ENCODE measurements around the gene MC2R. TPM values are rescaled to one million over a fixed set of nuclear protein-coding genes. Genes with fewer than 3 reads are reported as not detected.

MC2R gene
- polyA plus RNA-seq, 1 donor from 2014 or later = not detected

- TF ChIP-seq RAD21 (conservative IDR thresholded peaks at IDR 0.05) = no peak
- TF ChIP-seq CTCF (IDR thresholded peaks at IDR 0.05; ENCODE audit: poor library complexity, severe bottlenecking) = no peak
- TF ChIP-seq TAF1 (IDR thresholded peaks at IDR 0.05; ENCODE audit: low read depth) = no peak
- no peak for TF ChIP-seq EZH2 (IDR thresholded peaks at IDR 0.05; ENCODE audit: borderline replicate concordance, insufficient read depth, low read length, poor library complexity, severe bottlenecking)
- no peak for TF ChIP-seq REST (IDR thresholded peaks at IDR 0.05; ENCODE audit: borderline replicate concordance)
- no peak for TF ChIP-seq MXI1 (conservative IDR thresholded peaks at IDR 0.05; ENCODE audit: poor library complexity, severe bottlenecking)
- TF ChIP-seq EP300 (conservative IDR thresholded peaks at IDR 0.05; ENCODE audit: poor library complexity, severe bottlenecking) = no peak
- TF ChIP-seq SMC3 (conservative IDR thresholded peaks at IDR 0.05; ENCODE audit: poor library complexity) = no peak
- TF ChIP-seq POLR2AphosphoS5 (IDR thresholded peaks at IDR 0.05) = no peak
Measured at GRCh38 chr18:13849791-13850190, 65.5 kb downstream of the MC2R start.

GRCh38 chr18:13836559-13836958, 78.8 kb downstream of the MC2R start:
- Histone ChIP-seq H3K9ac (ENCODE audit: low read length) (no peak overlapping the region), H3K27me3 (ENCODE audit: insufficient read depth, low read depth, low read length) (no peaks in the 10 kb centered on the region), H2AFZ (ENCODE audit: low read depth, low read length) (no peak overlapping the region), H3K9me3 (ENCODE audit: low read length) (no peaks in the 10 kb centered on the region), H3K27ac (ENCODE audit: low read length) (no peak overlapping the region), H3F3A (ENCODE audit: insufficient read depth, low read length, poor library complexity, severe bottlenecking) (no peaks in the 10 kb centered on the region), H4K20me1 (ENCODE audit: insufficient read depth) (no peaks in the 10 kb centered on the region), H3K36me3 (ENCODE audit: insufficient read depth, low read length) (no peaks in the 10 kb centered on the region), H3K4me3 (ENCODE audit: low read length) (no peak overlapping the region), H3K4me2 (ENCODE audit: low read length) (no peak overlapping the region), H3K79me2 (replicated peaks; ENCODE audit: insufficient read depth, low read length) (no peaks in the 10 kb centered on the region), H3K9me2 (ENCODE audit: insufficient read depth, low read length) (no peaks in the 10 kb centered on the region)
- TF ChIP-seq MXI1 (conservative IDR thresholded peaks at IDR 0.05; ENCODE audit: poor library complexity, severe bottlenecking) (no peak), CTCF (IDR thresholded peaks at IDR 0.05; ENCODE audit: poor library complexity, severe bottlenecking) (no peak), REST (IDR thresholded peaks at IDR 0.05; ENCODE audit: borderline replicate concordance) (no peak), RAD21 (conservative IDR thresholded peaks at IDR 0.05) (no peak)

More at GRCh38 chr18:13849791-13850190, 65.5 kb downstream of the MC2R start:
- H3K9me2 ChIP-seq (ENCODE audit: insufficient read depth, low read length) = no peaks in the 10 kb centered on the region
- no peaks in the 10 kb centered on the region for H3K79me2 ChIP-seq (replicated peaks; ENCODE audit: insufficient read depth, low read length)
- H3K36me3 ChIP-seq (ENCODE audit: insufficient read depth, low read length) = no peaks in the 10 kb centered on the region
- H4K20me1 ChIP-seq (ENCODE audit: insufficient read depth) = no peaks in the 10 kb centered on the region
- H2AFZ ChIP-seq (ENCODE audit: low read depth, low read length) = no peak overlapping the region
- no peak overlapping the region for H3K4me2 ChIP-seq (ENCODE audit: low read length)
- peaks cover 6% of the 10 kb centered on the region for H3K9me3 ChIP-seq (ENCODE audit: low read length)
- H3K4me3 ChIP-seq (ENCODE audit: low read length) = no peak overlapping the region
- H3F3A ChIP-seq (ENCODE audit: insufficient read depth, low read length, poor library complexity, severe bottlenecking) = no peaks in the 10 kb centered on the region
- H3K9ac ChIP-seq (ENCODE audit: low read length) = no peak overlapping the region
- H3K27ac ChIP-seq (ENCODE audit: low read length) = no peak overlapping the region
- H3K27me3 ChIP-seq (ENCODE audit: insufficient read depth, low read depth, low read length) = no peaks in the 10 kb centered on the region
